GM18861 (cell line): ENCODE data around the gene ABCD3.
"Not testable (repeated sequence)": the region's sequence is repeated elsewhere in the genome, so short reads cannot be mapped to it uniquely, and the experiment has no call there.

Experiments
- ATAC-seq: cut with Tn5 transposase; IDR thresholded peaks from one replicate; pipeline ENCODE4 v1.9.1; 2021; ENCODE audit not compliant: unreplicated experiment

The ABCD3 gene

GRCh38 chr1:94544706-94545490 is 126.7 kb downstream of the ABCD3 start:
- ATAC-seq = no peak

- ATAC-seq = no peak
Measured at GRCh38 chr1:94549706-94550105, 131.5 kb downstream of the ABCD3 start.

GRCh38 chr1:94550396-94550795 is 132.2 kb downstream of the ABCD3 start:
- no peak for ATAC-seq

- no peak for ATAC-seq
Measured at GRCh38 chr1:94550800-94551241, 132.6 kb downstream of the ABCD3 start.

GRCh38 chr1:94551449-94551848 is 133.3 kb downstream of the ABCD3 start:
- ATAC-seq = no peak

DNA sequence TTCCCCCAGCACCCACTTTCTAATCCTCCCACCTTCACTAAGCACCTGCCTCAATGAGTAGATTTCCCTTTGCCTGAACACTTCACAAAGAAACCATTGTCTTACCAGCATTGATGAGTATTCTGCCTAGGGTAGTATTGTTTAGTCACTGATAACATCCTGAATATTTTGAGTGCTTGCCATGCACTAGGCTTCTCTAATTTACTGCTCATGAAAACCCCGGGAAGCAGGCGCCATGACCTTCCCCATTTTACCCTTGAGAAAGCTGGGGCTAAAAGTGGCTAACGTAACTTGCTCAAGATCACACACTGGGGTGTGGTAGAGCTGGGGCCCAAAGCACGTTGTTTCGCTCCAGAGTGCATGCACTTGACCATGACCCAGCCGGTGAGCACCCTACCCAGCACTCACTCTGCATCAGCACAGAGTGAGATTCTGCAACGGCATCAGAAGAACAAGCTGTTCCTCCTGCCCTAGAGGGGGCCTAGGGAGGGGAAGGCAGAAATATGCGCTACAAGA is 133.9 kb downstream of the ABCD3 start:
- no peak for ATAC-seq

GRCh38 chr1:94553323-94553730 is 135.1 kb downstream of the ABCD3 start:
- ATAC-seq = no peak

DNA sequence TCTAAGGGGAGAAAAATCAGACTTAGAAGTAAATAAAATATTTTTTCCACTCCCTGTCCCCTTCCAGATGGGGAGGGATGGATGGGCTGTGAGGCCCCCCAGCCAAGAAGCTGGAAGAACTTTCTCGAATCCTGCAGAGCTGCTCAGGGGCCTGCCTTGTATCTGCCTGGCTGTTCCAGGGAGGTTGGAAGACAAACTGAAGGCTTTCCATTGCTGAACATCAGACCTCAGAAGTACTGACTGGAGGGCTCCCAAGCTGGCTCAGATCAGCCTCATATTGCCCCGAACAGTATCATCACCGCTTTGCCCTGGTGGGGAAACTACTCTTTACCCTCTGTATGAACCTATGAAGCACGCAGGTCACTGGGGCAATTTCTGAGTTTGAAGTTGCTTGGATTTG is 135.7 kb downstream of the ABCD3 start:
- no peak for ATAC-seq

GRCh38 chr1:94554580-94554979 is 136.4 kb downstream of the ABCD3 start:
- no peak for ATAC-seq

DNA sequence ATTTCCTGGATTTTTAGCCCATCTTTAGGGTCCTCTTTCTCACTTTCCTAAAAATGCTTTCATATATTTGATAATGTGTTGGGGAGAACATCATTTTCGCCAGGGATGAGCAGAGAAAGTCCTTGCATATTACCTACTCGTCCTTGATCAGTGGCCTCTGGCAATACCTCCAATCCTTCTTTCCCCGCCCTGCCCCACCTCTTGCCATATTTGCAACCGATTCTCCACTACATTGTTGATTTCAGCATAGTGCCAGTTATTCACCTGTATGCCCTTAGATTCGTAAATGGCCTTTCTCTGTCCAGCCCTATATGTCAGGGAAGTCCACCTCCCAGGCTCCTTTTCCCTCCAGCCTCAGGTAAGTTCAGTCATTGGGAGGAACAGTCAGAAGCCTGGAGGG is 136.9 kb downstream of the ABCD3 start:
- no peak for ATAC-seq

DNA sequence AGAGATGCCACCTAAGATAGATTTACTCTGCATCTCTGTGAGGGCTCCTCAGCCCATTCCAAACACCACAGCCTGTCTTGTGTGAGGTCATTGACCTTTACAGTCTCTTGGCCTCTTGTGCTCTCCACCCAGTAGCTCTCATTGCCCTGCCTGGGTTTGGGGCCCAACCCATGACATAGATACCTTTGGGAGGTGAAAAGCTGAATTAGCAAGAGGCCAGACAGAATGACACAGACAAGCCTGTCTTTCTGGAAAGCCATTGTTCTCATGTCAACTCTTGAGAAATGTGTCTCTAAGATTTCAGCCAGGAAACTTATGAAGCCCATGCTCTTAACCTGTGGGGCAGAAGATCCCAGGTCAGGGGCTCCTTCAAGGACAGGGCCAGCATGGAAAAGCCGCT is 141.7 kb downstream of the ABCD3 start:
- ATAC-seq = no peak

- ATAC-seq = no peak
Measured at GRCh38 chr1:94560333-94560732, 142.1 kb downstream of the ABCD3 start.

DNA sequence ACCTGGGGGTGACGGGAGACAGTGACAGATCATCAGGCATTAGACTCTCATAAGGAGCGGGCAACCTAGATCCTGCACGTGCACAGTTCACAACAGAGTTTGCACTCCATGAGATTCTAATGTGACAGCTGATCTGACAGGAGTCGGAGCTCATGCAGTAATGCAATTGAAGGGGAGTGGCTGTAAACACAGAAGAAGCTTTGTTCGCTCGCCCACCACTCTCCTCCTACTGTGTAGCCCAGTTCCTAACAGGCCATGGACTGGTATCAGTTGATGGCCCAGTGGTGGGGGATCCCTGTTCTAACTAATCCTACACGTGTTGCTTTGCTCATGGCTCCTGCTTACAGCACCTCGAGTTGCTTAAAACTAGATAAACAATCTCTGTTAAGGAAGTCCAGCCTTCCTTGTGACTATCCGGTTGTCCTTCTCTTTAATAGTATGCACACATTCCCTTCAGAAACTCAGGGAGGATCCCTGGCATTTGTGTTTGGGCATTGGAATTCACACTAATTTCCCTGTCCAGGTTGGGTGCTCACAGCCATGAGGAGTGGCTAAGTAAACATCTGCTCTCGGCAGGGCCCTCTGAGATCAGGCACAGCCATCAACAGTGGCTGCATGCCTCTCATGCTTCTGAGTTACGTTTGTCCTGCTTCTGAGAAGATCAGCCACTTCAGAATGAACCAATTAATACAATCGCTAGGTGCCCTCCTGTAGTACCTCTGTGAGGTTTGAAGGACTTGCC is 144.5 kb downstream of the ABCD3 start:
- ATAC-seq = no peak

GRCh38 chr1:94565901-94566300 is 147.7 kb downstream of the ABCD3 start:
- no peak for ATAC-seq

DNA sequence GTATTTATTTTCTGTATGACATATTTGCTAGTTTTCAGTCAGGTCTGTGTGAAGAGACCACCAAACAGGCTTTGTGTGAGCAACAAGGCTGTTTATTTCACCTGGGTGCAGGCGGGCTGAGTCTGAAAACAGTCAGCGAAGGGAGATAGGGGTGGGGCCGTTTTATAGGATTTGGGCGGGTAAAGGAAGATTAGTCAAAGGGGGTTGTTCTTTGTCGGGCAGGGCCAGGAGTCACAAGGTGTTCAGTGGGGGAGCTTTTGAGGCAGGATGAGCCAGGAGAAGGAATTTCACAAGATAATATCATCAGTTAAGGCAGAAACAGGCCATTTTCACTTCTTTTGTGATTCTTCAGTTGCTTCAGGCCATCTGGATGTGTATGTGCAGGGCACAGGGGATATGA is 148.2 kb downstream of the ABCD3 start:
- not testable (repeated sequence) for ATAC-seq

DNA sequence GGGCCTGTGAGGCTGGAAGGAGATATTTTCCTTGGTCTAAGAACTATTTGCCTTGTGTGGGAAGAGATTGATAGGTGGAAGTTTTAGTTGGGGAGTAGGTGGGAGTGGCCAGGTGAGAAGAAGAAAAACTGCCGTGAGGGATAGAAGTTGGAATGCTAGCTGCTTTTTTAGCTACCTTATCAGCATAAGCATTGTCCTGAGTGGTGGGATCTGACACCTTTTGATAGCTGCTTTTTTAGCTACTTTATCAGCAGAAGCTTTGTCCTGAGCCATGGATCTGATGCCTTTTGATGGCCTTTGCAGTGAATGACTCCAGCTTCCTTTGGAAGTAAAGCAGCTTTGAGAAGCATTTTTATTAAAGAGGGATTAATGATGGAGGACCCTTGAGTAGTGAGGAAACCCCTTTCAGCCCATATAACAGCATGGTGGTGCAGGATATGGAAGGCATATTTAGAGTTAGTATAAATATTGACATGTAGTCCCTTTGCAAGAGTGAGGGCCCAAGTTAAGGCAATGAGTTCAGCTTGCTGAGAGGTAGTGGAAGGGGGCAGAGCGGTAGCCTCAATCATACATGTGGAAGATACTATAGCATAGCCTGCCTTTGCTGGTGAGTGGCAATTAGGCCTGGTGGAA is 149.9 kb downstream of the ABCD3 start:
- ATAC-seq = not testable (repeated sequence)
